Renal cortical epithelial cell (primary cell): ENCODE measurements around the gene IHH. TPM values are rescaled to one million over a fixed set of nuclear protein-coding genes. Genes with fewer than 3 reads are reported as not detected.

Experiments used
- DNase-seq: peaks from one replicate; pipeline ENCODE4 v3.0.0-alpha.2; 2011; ENCODE audit warnings: low read depth
- total RNA-seq: library from RNA; depleted of rRNA; stranded (reverse); fragments of >200 nt; gene quantifications from 2 replicates; pipeline ENCODE4 v1.2.3, GENCODE V29; 2014

Gene IHH
- total RNA-seq, 1 donor from 2014 or later: 0.25 TPM

- no peak for DNase-seq
These were observed 41.3 kb downstream of the IHH start for GRCh38 chr2:219019436-219019835.

- DNase-seq: no peak
These were observed 42.0 kb downstream of the IHH start for GRCh38 chr2:219018726-219019125.

GRCh38 chr2:219018286-219018685 is 42.4 kb downstream of the IHH start:
- no peak for DNase-seq

DNA sequence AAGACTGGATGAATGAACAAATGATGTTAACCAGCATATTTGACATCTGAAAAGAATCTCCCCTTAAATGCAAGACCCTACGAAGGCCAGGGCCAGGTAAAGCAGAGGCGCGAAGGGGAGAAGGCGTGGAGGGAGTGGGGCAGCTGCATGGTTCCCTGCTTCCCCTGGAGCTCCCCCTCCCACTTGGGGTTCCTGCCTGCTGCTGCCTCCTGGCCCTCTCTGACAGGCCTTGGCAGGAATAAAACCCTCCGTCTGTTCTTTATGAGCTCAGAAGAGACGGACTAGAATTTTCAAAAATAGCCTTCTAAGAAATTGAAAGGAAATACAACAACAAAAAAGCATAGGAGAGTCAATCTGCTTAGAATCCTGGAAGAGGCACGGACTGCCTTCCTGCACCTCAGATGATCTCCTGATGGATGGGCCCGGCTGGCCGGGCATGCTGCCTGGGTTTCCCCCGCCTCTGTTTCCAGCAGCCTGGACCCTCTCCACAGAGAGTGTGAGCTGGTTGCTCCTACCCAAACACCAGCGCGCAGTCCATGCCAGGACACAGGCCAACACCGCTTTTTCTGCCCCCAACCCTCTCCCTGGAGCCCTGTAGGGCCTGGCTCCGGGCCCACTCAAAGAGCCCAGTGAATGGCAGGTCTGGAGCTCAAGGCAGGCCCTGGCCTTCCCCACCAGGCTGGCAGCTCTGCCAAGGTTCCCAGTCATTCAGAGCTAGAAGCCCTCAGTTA is 43.4 kb downstream of the IHH start:
- no peak for DNase-seq

DNA sequence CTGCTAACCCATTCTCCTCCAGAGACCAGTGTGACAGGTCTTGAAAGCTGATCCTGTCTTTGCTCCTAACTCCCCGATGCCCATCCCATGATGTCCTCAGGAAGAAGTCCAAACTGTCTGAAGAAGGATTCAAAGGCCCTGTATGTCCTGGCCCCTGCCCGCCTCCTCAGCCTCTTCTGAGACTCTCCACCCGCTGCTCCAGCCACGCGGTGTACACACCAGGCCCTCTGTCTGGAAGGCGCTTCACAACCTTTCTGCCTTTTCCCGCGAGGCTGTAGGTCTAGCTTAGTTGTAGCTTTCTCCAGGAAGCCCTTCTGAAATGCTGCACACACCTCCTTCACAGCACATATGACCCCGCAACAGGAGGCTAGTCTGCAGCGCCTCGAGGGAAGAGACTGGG is 44.0 kb downstream of the IHH start:
- no peak for DNase-seq

- no peak for DNase-seq
These were observed 49.8 kb downstream of the IHH start for GRCh38 chr2:219010873-219011272.

DNA sequence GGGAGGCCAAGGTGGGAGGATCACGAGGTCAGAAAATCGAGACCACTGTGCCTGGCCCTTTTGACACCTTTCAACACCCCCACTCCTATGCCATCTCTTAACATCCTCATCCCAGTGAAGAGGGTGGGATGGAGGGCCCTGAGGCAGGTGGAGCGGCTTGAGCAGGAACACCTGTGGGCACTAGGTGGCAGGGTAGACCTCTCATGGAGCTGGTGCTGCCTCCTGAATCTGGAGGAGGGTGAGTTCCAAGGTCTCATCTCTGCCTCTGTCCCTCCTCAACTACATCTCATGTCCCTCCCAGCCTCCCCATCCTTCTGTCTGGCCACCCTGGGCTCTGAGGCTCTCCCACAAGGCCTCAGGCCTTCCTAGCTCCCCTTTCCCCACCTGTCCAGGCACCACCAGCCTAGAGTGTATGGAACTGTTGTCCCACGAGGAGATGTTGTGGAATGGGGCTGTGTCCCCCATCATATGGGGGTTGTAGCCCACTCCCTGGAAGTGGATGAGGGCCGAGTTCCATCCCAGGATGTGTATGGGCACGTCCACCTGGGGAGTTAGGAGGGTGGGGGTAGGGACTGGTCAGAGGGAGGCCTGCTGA is 50.5 kb downstream of the IHH start:
- DNase-seq: peak; percentile 13

- no peak for DNase-seq
These were observed 51.4 kb downstream of the IHH start for GRCh38 chr2:219009294-219009693.

Other genes starting within 250 kb of the IHH start
- gene PRKAG3, start 229.1 kb downstream of the IHH start, total RNA-seq: not detected in 2 replicates
- gene WNT6, start 201.1 kb downstream of the IHH start, total RNA-seq: 3.5 TPM in 1 of 2 replicates, not detected in the other
- gene WNT10A, start 180.1 kb downstream of the IHH start, total RNA-seq: 13.5 and 21.5 TPM in 2 replicates
- gene CDK5R2, start 101.3 kb downstream of the IHH start, total RNA-seq: 0.10 TPM in 1 of 2 replicates, not detected in the other
- not detected in 2 replicates for gene FEV, start 75.7 kb downstream of the IHH start, total RNA-seq
- gene CRYBA2, start 67.5 kb downstream of the IHH start, total RNA-seq: not detected in 2 replicates
- gene CFAP65, start 19.4 kb downstream of the IHH start, total RNA-seq: 0.65 TPM in 1 of 2 replicates, not detected in the other
- 18.4 and 24.6 TPM in 2 replicates for gene NHEJ1, start 99.9 kb upstream of the IHH start, total RNA-seq
- gene SLC23A3, start 109.1 kb upstream of the IHH start, total RNA-seq: 1.0 and 1.6 TPM in 2 replicates
- gene CNPPD1, start 116.0 kb upstream of the IHH start, total RNA-seq: 39.1 and 46.3 TPM in 2 replicates
- 65.6 and 73.5 TPM in 2 replicates for gene RETREG2, start 117.4 kb upstream of the IHH start, total RNA-seq
- gene ZFAND2B, start 145.9 kb upstream of the IHH start, total RNA-seq: 18.4 and 30.9 TPM in 2 replicates
- 17.2 and 23.9 TPM in 2 replicates for gene ABCB6, start 158.0 kb upstream of the IHH start, total RNA-seq
- 21.2 and 78.7 TPM in 2 replicates for gene ATG9A, start 168.7 kb upstream of the IHH start, total RNA-seq
- gene ANKZF1, start 168.9 kb upstream of the IHH start, total RNA-seq: 35.8 and 53.4 TPM in 2 replicates
- 9.8 and 12.9 TPM in 2 replicates for gene GLB1L, start 184.5 kb upstream of the IHH start, total RNA-seq
- gene STK16, start 184.6 kb upstream of the IHH start, total RNA-seq: 30.7 and 52.7 TPM in 2 replicates
- gene TUBA4B, start 192.3 kb upstream of the IHH start, total RNA-seq: 0.25 TPM in 1 of 2 replicates, not detected in the other
- gene TUBA4A, start 193.0 kb upstream of the IHH start, total RNA-seq: 70.9 and 239 TPM in 2 replicates
- gene DNAJB2, start 218.4 kb upstream of the IHH start, total RNA-seq: 83.7 and 90.7 TPM in 2 replicates
- gene PTPRN, start 248.5 kb upstream of the IHH start, total RNA-seq: 0.35 and 0.52 TPM in 2 replicates